Spleen (tissue), 7 donors: ENCODE results near the gene NFIC.

Source experiments
- CTCF ChIP-seq, 11 experiments: fragments of 200-600 bp in 7 of 11; fragments of 450-650 bp in 4 of 11; sonication (generic) in 4 of 11; IDR thresholded peaks in 8 of 11; conservative IDR thresholded peaks in 3 of 11; 1 replicate in 7 of 11; 2 replicates in 4 of 11; pipeline versions ENCODE4 v1.4.0 to v1.8.0; 2016 to 2021; ENCODE audit warnings: antibody characterized with exemption in 11 of 11, inconsistent platforms in 4 of 11, mild to moderate bottlenecking in 1 of 11
- POLR2A ChIP-seq, 3 donors: fragments of 450-650 bp; IDR thresholded peaks; one replicate each; pipeline ENCODE4 v1.5.1; 2017; ENCODE audit warnings: antibody characterized with exemption in 3 of 3, mild to moderate bottlenecking in 1 of 3
- POLR2AphosphoS5 ChIP-seq, 3 donors: sonication (generic); formaldehyde crosslinking; IDR thresholded peaks; one replicate each; pipeline ENCODE4 v1.5.1; 2017; ENCODE audit warnings: antibody characterized with exemption in 3 of 3
- donor health status: DM: no; HTN: no; CAD: no; lungs with moderate emphysema.
- donor health status: DM: no; HTN: no; CAD: no.
- donor health status: DM: no; HTN: no; CAD: no.

DNA sequence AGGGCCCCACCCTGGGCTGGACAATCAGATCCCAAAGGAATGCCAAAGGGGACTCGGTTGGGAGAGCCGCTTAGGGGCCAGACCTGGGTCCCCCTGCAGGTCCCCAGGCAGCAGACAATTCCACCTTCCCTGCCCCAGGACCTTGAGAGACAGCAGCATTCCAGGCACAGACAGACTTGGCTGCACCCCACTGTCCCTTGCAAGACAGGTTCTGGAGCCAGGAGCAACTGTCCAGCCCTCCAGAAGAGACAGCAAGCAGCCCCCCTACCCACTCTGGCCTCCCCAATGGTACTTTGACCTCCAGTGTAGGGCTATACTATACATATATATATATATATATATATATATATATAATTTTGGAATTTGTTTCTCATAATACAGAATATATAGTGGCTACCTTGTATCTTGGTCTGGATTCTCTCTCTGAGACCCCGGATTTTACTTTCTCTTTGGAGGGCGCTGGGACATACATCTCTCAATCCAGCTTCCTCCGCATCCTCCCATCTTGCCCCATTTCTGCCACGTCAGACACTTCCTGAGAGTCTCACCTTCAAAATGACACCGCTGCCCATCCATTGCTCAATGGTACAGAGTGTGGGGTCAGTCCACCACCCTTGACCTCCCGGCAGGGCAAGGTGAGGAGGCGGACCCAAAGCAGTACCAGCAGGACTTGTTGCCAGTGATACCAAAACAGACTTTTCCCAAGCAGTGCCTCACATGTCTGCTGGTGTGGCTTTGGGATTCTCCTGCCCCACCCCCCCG is 101.2 kb downstream of the NFIC start:
- TF ChIP-seq CTCF (IDR thresholded peaks at IDR 0.05 in 8 of 11, conservative IDR thresholded peaks at IDR 0.05 in 3 of 11) (no peak), POLR2A (IDR thresholded peaks at IDR 0.05) (no peak), POLR2AphosphoS5 (IDR thresholded peaks at IDR 0.05) (peak in 1 of 3 donors; percentile 24)
